Panc1 (cell line): ENCODE results near the gene NFATC2IP. TPM values are rescaled to one million over a fixed set of nuclear protein-coding genes. Genes with fewer than 3 reads are reported as not detected.

Experiments
- ATAC-seq: fragments of 200-7000 bp; cut with Tn5 transposase; 2 replicates; pipeline ENCODE4 v1.9.1; 2020; ENCODE audit warnings: mild to moderate bottlenecking, moderate library complexity
- BruUV-seq: library from RNA; stranded (reverse); fragments of 400-500 nt; replicated peaks from 2 replicates; lab custom pipeline; 2021; lab: Mats Ljungman, UMichigan
- CTCF ChIA-PET: fragments of 300-600 bp; sonication (Branson Sonifier 250); formaldehyde crosslinking; loops from one replicate; lab custom pipeline; 2022; ENCODE audit warnings: antibody characterized with exemption; lab: Charles Lee
- POLR2A ChIA-PET: fragments of 300-600 bp; sonication (Branson Sonifier 250); formaldehyde crosslinking; loops from one replicate; lab custom pipeline; 2022; ENCODE audit warnings: antibody characterized with exemption; lab: Charles Lee
- DNase-seq: peaks from one replicate; pipeline ENCODE4 v3.0.0-alpha.2; 2010; ENCODE audit warnings: low read depth, low spot score
- H3K27ac ChIP-seq: 2 replicates; pipeline ENCODE4 v1.5.1; 2011; ENCODE audit warnings: mild to moderate bottlenecking, low read length, inconsistent platforms
- H3K27me3 ChIP-seq: fragments of 200-500 bp; sonication (Bioruptor generic); 2 replicates; pipeline ENCODE4 v1.6.0; 2014; ENCODE audit warnings: low read length, inconsistent platforms; ENCODE audit not compliant: control insufficient read depth, insufficient read depth
- H3K36me3 ChIP-seq: fragments of 200-500 bp; sonication (Bioruptor generic); 2 replicates; pipeline ENCODE4 v1.5.1; 2014; ENCODE audit warnings: inconsistent platforms, mild to moderate bottlenecking, low read length, moderate library complexity; ENCODE audit not compliant: control insufficient read depth, insufficient read depth
- H3K4me1 ChIP-seq: 2 replicates; pipeline ENCODE4 v1.5.1; 2011; ENCODE audit warnings: inconsistent platforms, mild to moderate bottlenecking, low read length, moderate library complexity; ENCODE audit not compliant: control insufficient read depth, insufficient read depth
- H3K4me3 ChIP-seq, 2 experiments: 2 replicates each; pipeline ENCODE4 v1.5.1; 2011 to 2012; ENCODE audit warnings: low read depth in 2 of 2, low read length in 2 of 2, mild to moderate bottlenecking in 2 of 2, inconsistent platforms in 1 of 2, moderate library complexity in 1 of 2
- H3K9me3 ChIP-seq: fragments of 200-500 bp; sonication (Bioruptor generic); 2 replicates; pipeline ENCODE4 v1.5.1; 2014; ENCODE audit warnings: low read depth, mild to moderate bottlenecking, inconsistent platforms, low read length, moderate library complexity; ENCODE audit not compliant: control insufficient read depth, insufficient read depth
- POLR2AphosphoS5 ChIP-seq: IDR thresholded peaks from 2 replicates; pipeline ENCODE4 v1.6.1; 2012; ENCODE audit warnings: mild to moderate bottlenecking, low read depth, low read length, moderate library complexity
- SIN3A ChIP-seq: IDR thresholded peaks from 2 replicates; pipeline ENCODE4 v1.6.1; 2012; ENCODE audit warnings: low read depth, mild to moderate bottlenecking, low read length, moderate library complexity, borderline replicate concordance; ENCODE audit not compliant: insufficient read depth
- TCF7L2 ChIP-seq: IDR thresholded peaks from 2 replicates; pipeline ENCODE4 v1.6.1; 2011; ENCODE audit warnings: mild to moderate bottlenecking, low read depth, low read length, inconsistent platforms
- in situ Hi-C: cut with HindIII; loops from 2 replicates; pipeline ENCODE4 v1.10.0; 2016; ENCODE audit warnings: low sequenced_read_pairs, low pct_unique_long_range_greater_than_20kb
- intact Hi-C: fragments of 100-400 bp; cut with micrococcal nuclease; formaldehyde crosslinking; loops from one replicate; pipeline ENCODE4 v1.10.0; 2022; ENCODE audit not compliant: unreplicated experiment
- total RNA-seq: library from RNA; stranded (reverse); gene quantifications from one replicate; pipeline ENCODE4 v1.2.1, GENCODE V29; 2021; ENCODE audit not compliant: unreplicated experiment
- TF ChIP-seq, protein P1 (sequence below), 2 experiments: IDR thresholded peaks; 2 replicates each; pipeline ENCODE4 v1.6.1; 2011 to 2012; ENCODE audit warnings: low read depth in 2 of 2, control low read depth in 1 of 2, low read length in 1 of 2, mild to moderate bottlenecking in 1 of 2, moderate library complexity in 1 of 2; ENCODE audit not compliant: insufficient read depth in 1 of 2
- TF ChIP-seq, protein P2 (sequence below): fragments of 450-650 bp; IDR thresholded peaks from 2 replicates; pipeline ENCODE4 v1.5.1; 2017; ENCODE audit warnings: mild to moderate bottlenecking

NFATC2IP gene
- total RNA-seq, 1 experiment from 2014 or later = 47.3 TPM

DNA sequence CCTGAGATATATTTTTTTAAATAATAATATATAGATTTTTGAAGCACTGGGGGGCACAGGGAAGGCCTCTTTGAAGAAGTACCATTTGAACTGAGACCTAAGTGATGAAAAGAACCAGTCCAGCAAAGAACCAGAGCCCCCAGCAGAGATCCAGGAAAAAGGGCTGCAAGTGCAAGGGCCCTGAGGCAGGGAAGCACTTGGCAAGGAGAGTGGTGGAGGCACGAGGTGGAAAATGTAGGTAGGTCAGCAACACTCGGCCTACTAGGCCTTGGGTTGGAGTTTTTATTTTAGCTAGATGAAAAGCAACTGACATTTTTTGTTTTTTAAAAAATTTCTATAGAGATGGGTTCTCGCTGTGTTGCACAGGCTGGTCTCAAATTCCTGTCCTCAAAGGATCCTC is 20.5 kb upstream of the NFATC2IP start:
- ATAC-seq = no peak
- DNase-seq = no peak
- Histone ChIP-seq H3K4me3 (no peak overlapping the region), H3K4me1 (no peaks in the 10 kb centered on the region), H3K27ac (no peak overlapping the region), H3K27me3 (no peaks in the 10 kb centered on the region), H3K36me3 (no peaks in the 10 kb centered on the region), H3K9me3 (no peaks in the 10 kb centered on the region)
- ChIA-PET POLR2A (no interaction called here), CTCF (no interaction called here)
- intact Hi-C loops (no loop called here), in situ Hi-C loops (no loop called here)
- TF ChIP-seq, protein P1, sequence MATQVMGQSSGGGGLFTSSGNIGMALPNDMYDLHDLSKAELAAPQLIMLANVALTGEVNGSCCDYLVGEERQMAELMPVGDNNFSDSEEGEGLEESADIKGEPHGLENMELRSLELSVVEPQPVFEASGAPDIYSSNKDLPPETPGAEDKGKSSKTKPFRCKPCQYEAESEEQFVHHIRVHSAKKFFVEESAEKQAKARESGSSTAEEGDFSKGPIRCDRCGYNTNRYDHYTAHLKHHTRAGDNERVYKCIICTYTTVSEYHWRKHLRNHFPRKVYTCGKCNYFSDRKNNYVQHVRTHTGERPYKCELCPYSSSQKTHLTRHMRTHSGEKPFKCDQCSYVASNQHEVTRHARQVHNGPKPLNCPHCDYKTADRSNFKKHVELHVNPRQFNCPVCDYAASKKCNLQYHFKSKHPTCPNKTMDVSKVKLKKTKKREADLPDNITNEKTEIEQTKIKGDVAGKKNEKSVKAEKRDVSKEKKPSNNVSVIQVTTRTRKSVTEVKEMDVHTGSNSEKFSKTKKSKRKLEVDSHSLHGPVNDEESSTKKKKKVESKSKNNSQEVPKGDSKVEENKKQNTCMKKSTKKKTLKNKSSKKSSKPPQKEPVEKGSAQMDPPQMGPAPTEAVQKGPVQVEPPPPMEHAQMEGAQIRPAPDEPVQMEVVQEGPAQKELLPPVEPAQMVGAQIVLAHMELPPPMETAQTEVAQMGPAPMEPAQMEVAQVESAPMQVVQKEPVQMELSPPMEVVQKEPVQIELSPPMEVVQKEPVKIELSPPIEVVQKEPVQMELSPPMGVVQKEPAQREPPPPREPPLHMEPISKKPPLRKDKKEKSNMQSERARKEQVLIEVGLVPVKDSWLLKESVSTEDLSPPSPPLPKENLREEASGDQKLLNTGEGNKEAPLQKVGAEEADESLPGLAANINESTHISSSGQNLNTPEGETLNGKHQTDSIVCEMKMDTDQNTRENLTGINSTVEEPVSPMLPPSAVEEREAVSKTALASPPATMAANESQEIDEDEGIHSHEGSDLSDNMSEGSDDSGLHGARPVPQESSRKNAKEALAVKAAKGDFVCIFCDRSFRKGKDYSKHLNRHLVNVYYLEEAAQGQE (IDR thresholded peaks at IDR 0.05; ENCODE audit: insufficient read depth in 1 of 2, low read depth in 2 of 2, low read length in 1 of 2) = no peak
- no TSS peak for BruUV-seq

DNA sequence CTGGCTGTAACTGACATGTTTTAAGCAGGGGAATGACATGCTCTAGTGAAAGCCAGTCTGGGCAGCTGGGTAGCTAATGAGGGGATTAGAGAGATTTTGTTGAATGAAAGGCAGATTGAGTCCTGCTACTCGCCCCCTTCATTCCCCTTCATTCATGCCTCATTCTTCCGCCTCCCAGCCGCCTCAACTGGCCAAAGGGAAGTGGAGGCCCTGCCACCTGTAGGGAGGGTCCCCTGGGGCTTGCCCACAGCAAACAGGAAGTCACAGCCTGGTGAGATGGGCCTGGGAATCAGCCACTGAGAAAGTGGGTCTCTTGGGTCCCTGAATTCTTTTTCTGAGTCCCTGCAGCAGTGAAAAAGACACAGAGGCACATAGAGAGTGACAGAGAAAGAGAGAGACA is 20.1 kb upstream of the NFATC2IP start:
- no peaks in the 10 kb centered on the region for H3K4me1 ChIP-seq
- H3K27ac ChIP-seq = no peak overlapping the region
- no peak overlapping the region for H3K4me3 ChIP-seq
- CTCF ChIA-PET = no interaction called here
- TF ChIP-seq POLR2AphosphoS5 (no peak), SIN3A (no peak), TCF7L2 (no peak)
- TF ChIP-seq, protein P1 (IDR thresholded peaks at IDR 0.05; ENCODE audit: insufficient read depth in 1 of 2, low read depth in 2 of 2, low read length in 1 of 2) = no peak
- TF ChIP-seq, protein P2, sequence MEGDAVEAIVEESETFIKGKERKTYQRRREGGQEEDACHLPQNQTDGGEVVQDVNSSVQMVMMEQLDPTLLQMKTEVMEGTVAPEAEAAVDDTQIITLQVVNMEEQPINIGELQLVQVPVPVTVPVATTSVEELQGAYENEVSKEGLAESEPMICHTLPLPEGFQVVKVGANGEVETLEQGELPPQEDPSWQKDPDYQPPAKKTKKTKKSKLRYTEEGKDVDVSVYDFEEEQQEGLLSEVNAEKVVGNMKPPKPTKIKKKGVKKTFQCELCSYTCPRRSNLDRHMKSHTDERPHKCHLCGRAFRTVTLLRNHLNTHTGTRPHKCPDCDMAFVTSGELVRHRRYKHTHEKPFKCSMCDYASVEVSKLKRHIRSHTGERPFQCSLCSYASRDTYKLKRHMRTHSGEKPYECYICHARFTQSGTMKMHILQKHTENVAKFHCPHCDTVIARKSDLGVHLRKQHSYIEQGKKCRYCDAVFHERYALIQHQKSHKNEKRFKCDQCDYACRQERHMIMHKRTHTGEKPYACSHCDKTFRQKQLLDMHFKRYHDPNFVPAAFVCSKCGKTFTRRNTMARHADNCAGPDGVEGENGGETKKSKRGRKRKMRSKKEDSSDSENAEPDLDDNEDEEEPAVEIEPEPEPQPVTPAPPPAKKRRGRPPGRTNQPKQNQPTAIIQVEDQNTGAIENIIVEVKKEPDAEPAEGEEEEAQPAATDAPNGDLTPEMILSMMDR = no peak
- H3K27me3 ChIP-seq = no peaks in the 10 kb centered on the region
- in situ Hi-C loops (no loop called here), intact Hi-C loops (no loop called here)
- BruUV-seq = no TSS peak
- DNase-seq (no peak), ATAC-seq (no peak)
- POLR2A ChIA-PET = no interaction called here
- no peaks in the 10 kb centered on the region for H3K36me3 ChIP-seq
- H3K9me3 ChIP-seq = no peaks in the 10 kb centered on the region
